Activated T-helper 17 cell treated with anti-CD3 and anti-CD28 coated beads, Interleukin-2, amount 50 U/mL, for 72 hours (primary cell): ENCODE results near the gene TEAD4. TPM values are rescaled to one million over a fixed set of nuclear protein-coding genes. Genes with fewer than 3 reads are reported as not detected.
"Not testable (repeated sequence)": the region's sequence is repeated elsewhere in the genome, so short reads cannot be mapped to it uniquely, and the experiment has no call there.

Experiments used
- ATAC-seq: fragments of 150-1000 bp; cut with Tn5 transposase; replicated peaks from 2 replicates; pipeline ENCODE4 v1.10.0; 2021; ENCODE audit warnings: mild to moderate bottlenecking, moderate library complexity
- H3K27ac Mint-ChIP-seq: one replicate; pipeline ENCODE4 v1.8.0; 2022; ENCODE audit warnings: mixed read lengths
- H3K27me3 Mint-ChIP-seq: one replicate; pipeline ENCODE4 v1.8.0; 2022; ENCODE audit warnings: mixed read lengths
- H3K36me3 Mint-ChIP-seq: one replicate; pipeline ENCODE4 v1.8.0; 2022; ENCODE audit warnings: low read depth, mild to moderate bottlenecking, mixed read lengths
- H3K4me1 Mint-ChIP-seq: one replicate; pipeline ENCODE4 v1.8.0; 2022; ENCODE audit warnings: mixed read lengths
- H3K4me3 Mint-ChIP-seq: one replicate; pipeline ENCODE4 v1.8.0; 2022; ENCODE audit warnings: mild to moderate bottlenecking, mixed read lengths
- H3K9me3 Mint-ChIP-seq: one replicate; pipeline ENCODE4 v1.8.0; 2022; ENCODE audit warnings: mixed read lengths
- total RNA-seq, 2 donors: library from RNA; stranded (reverse); gene quantifications; one replicate each; pipeline ENCODE4 v1.2.3, GENCODE V29; 2022

The TEAD4 gene
- total RNA-seq, 2 donors from 2014 or later: 3.1 to 3.7 TPM

DNA sequence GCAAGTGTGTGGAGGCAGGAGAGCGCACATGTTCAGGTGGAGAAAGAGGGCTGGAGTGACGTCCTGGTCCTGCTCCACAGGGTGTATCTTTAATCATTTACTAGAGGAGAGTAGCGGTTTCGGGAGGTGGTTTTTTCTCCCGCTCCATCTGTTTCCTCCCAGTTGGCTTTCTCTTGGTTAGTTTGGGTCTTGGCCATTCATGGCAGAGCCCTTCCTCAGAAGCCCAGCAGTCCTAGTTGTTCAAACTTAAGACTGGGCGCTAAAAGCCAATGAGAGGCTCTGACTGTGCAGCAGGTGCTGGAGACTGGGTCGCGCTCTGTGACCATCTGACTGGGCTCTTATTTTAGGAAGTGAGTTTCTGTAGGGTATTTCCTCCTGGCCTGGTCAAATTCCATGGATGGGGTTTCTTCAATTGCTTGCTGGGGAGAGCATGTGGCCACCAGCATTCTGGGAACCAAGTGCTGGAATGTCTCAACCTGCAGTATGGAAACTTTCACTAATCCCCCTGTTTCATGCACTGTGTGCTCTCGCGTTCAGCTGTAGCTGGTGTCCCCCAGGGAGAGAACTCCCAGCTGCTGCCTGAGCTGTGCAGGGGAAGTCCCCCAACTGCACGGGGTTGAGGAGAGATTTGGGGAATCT lies 90.5 kb downstream of the TEAD4 start:
- Mint-ChIP-seq H3K9me3 (no peaks in the 10 kb centered on the region), H3K4me1 (no peaks in the 10 kb centered on the region), H3K4me3 (no peak overlapping the region), H3K27ac (no peak overlapping the region), H3K36me3 (no peaks in the 10 kb centered on the region), H3K27me3 (peaks cover 16% of the 10 kb centered on the region)
- no peak for ATAC-seq

DNA sequence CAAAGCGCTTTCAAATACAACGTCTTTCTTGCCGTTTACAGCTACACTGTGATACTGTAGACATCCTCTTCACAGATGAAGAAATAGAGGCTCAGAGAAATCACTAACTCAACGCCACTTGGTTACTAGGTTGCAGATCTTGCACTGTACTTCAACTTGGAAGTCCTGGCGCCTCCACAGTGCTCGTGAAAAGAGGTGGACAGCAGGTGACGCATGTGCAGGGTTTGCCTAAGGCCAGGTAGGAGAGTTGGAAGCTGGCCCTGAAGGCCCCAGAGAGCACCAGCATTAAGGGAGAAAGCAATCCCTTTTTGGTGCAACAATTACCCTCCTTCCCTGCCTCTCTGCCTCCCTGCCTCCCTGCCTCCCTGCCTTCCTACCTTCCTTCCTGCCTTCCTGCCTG lies 95.2 kb downstream of the TEAD4 start:
- no peaks in the 10 kb centered on the region for H3K4me1 Mint-ChIP-seq
- H3K27ac Mint-ChIP-seq: no peak overlapping the region
- no peak for ATAC-seq
- no peak overlapping the region for H3K4me3 Mint-ChIP-seq
- H3K27me3 Mint-ChIP-seq: peaks cover 14% of the 10 kb centered on the region
- no peaks in the 10 kb centered on the region for H3K9me3 Mint-ChIP-seq
- H3K36me3 Mint-ChIP-seq: no peaks in the 10 kb centered on the region

DNA sequence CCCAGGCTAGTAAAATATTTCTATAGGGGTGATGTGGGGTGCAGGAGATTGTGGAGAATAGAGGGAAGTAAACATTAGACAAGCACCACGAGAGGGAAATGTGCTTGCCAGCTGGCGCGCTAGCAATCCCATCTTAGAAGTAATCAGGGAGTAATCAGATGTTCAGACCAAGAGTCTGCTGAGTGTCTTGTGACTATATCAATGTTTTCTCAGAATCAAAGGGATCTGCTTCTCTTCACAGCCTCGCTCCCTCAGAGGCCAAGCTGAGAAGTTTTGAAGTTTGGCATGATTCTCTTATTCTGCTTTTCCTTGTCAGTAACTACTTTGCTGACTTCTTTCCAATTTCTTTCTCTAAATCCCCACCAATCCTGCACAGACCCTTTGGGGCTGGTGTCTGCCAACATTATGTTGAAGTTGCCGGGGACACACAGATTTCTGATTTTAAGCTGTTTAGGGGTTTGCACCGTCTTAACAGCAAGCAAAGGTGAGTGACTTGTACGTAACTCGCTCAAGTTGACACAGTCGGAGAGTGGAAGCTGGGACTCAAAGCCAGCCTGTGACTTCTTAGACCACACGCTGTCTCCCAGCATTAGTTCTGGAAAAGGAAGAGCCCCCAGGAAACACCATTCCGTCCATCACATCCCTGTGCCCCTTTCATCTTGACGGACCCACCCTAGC lies 96.0 kb downstream of the TEAD4 start:
- Mint-ChIP-seq H3K36me3 (no peaks in the 10 kb centered on the region), H3K9me3 (no peaks in the 10 kb centered on the region), H3K4me3 (no peak overlapping the region), H3K27ac (no peak overlapping the region), H3K27me3 (peaks cover 10% of the 10 kb centered on the region), H3K4me1 (no peaks in the 10 kb centered on the region)
- no peak for ATAC-seq

GRCh38 chr12:3055704-3056467 lies 96.7 kb downstream of the TEAD4 start:
- Mint-ChIP-seq H3K4me1 (no peaks in the 10 kb centered on the region), H3K9me3 (no peaks in the 10 kb centered on the region), H3K27ac (no peak overlapping the region), H3K4me3 (no peak overlapping the region), H3K27me3 (peaks cover 14% of the 10 kb centered on the region), H3K36me3 (no peaks in the 10 kb centered on the region)
- no peak for ATAC-seq

DNA sequence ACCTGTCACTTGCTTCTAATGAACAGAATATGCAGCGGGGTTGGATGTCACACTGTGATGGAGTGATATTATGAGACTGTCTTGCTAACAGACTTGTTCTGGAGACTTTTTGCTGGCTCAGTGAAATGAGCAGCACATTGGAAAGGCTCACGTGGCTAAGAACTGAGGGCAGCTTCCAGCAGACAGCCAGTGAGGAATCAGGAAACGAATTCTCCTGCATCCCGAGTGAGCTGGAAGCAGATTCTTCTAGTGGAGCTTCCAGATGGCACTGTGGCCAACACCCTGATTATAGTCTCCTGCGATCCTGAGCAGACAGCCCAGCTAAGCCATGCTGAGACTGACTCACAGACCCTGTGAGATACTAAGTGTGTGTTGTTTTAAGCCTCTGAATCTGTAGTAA lies 101.9 kb downstream of the TEAD4 start:
- H3K4me3 Mint-ChIP-seq: no peak overlapping the region
- H3K27ac Mint-ChIP-seq: no peak overlapping the region
- peaks cover 36% of the 10 kb centered on the region for H3K27me3 Mint-ChIP-seq
- H3K36me3 Mint-ChIP-seq: no peaks in the 10 kb centered on the region
- no peaks in the 10 kb centered on the region for H3K4me1 Mint-ChIP-seq
- H3K9me3 Mint-ChIP-seq: no peaks in the 10 kb centered on the region
- ATAC-seq: no peak

DNA sequence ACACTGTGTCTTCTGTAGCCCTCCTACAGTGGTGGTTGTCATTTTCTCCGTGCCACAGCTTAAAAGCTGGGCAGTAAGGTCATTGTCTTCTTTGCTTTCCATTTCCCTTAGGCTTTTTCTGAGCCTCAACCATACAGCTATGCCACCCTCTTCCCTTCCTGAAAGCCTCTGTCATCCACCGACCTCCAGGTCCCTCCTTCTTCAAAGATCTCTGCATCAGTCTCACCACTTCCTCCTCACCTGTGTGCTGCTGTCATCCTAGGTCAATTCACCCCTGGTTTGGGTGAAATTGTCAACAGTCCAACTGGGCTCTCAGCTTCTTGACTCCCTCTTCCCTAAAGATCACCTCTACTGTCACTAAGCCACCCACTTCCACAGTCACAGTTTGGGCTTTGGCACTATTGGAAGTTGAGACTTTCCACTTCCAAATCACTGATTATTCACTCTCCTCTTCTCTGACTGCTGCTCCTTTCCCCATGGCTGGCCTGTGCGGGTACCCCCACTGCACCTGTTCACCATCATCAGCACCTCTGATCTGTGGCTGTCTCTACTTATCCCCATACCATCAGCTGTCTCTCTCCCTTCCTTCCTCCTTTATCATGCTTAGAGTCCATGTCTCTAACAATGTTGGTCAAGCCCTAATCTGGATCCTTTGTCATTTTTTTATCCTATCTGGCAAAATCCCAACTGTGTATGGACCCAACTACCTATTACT lies 102.5 kb downstream of the TEAD4 start:
- H3K27me3 Mint-ChIP-seq: peaks cover 36% of the 10 kb centered on the region

GRCh38 chr12:3065300-3065699 lies 106.1 kb downstream of the TEAD4 start:
- ATAC-seq: no peak
- no peak overlapping the region for H3K27ac Mint-ChIP-seq
- no peaks in the 10 kb centered on the region for H3K36me3 Mint-ChIP-seq
- H3K27me3 Mint-ChIP-seq: peaks cover 39% of the 10 kb centered on the region
- no peaks in the 10 kb centered on the region for H3K4me1 Mint-ChIP-seq
- no peak overlapping the region for H3K4me3 Mint-ChIP-seq
- H3K9me3 Mint-ChIP-seq: no peaks in the 10 kb centered on the region

More for the DNA sequence above, 102.5 kb downstream of the TEAD4 start:
- no peak overlapping the region for H3K4me3 Mint-ChIP-seq
- H3K9me3 Mint-ChIP-seq: no peaks in the 10 kb centered on the region
- ATAC-seq: no peak
- no peaks in the 10 kb centered on the region for H3K4me1 Mint-ChIP-seq
- no peak overlapping the region for H3K27ac Mint-ChIP-seq
- no peaks in the 10 kb centered on the region for H3K36me3 Mint-ChIP-seq

DNA sequence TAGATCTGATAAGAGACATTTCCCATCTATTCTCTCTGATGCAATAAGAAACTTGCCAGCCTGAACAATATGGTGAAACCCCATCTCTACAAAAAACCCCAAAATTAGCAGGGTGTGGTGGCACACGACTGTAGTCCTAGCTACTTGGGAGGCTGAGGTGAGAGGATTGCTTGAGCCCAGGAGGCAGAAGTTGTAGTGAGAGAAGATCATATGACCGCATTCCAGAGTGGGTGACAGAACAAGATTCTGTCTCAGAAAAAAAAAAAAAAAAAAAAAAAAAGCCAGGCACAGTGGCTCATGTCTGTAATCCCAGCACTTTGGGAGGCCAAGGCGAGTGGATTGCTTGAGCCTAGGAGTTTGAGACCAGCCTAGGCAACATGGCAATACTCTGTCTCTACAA lies 106.6 kb downstream of the TEAD4 start:
- not testable (repeated sequence) for H3K4me1 Mint-ChIP-seq, H3K36me3 Mint-ChIP-seq, ATAC-seq, H3K9me3 Mint-ChIP-seq, H3K4me3 Mint-ChIP-seq, H3K27ac Mint-ChIP-seq
- H3K27me3 Mint-ChIP-seq: peaks cover 36% of the 10 kb centered on the region

GRCh38 chr12:3069714-3070113 lies 110.5 kb downstream of the TEAD4 start:
- Mint-ChIP-seq H3K9me3 (no peaks in the 10 kb centered on the region), H3K36me3 (no peaks in the 10 kb centered on the region), H3K27me3 (peaks cover 7% of the 10 kb centered on the region), H3K27ac (no peak overlapping the region), H3K4me3 (no peak overlapping the region), H3K4me1 (no peaks in the 10 kb centered on the region)
- ATAC-seq: no peak

DNA sequence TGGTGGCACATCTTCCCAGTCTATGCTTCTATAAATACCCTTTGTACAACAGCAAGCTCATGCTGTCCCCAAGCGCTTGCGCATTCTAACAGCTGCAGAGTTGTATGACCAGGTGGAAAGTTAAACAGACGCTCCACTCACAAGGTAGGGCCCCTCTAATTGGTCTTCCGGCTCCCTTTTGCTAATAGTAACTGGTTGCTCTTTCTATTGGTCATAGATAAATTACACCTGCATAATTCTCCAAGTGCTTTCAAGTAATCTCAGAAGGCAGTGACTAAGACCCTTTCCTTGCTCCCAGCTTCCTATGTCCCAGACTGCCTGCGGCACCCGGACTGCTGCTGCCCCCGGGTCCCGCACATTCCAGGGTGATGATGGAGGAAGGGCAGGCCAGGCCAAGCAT lies 111.9 kb downstream of the TEAD4 start:
- Mint-ChIP-seq H3K36me3 (no peaks in the 10 kb centered on the region), H3K27ac (no peak overlapping the region), H3K4me1 (no peaks in the 10 kb centered on the region), H3K27me3 (peaks cover 7% of the 10 kb centered on the region), H3K9me3 (no peaks in the 10 kb centered on the region), H3K4me3 (no peak overlapping the region)
- no peak for ATAC-seq

DNA sequence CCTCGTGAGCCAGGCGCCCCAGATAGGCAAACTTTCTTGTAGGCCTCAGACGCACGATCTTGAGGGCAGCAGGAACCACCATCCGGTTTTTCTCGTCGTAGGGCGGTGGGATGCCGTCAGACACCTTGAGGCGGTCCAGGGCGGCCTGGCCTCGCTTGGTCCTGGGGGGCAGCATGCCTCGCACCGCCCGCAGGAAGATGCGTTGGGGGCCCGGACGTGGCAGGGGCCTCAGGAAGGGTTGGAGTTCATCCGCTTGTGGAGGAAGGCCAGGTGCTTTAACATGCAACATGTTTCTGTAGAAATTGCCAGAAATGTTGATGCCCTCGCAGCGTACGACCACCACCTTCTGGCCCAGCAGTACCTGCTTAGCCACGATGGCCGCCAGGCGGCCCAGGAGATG lies 112.5 kb downstream of the TEAD4 start:
- H3K27ac Mint-ChIP-seq: no peak overlapping the region
- peaks cover 7% of the 10 kb centered on the region for H3K27me3 Mint-ChIP-seq
- H3K36me3 Mint-ChIP-seq: no peaks in the 10 kb centered on the region
- no peaks in the 10 kb centered on the region for H3K9me3 Mint-ChIP-seq
- H3K4me3 Mint-ChIP-seq: no peak overlapping the region
- ATAC-seq: no peak
- no peaks in the 10 kb centered on the region for H3K4me1 Mint-ChIP-seq

- no peak overlapping the region for H3K4me3 Mint-ChIP-seq
- ATAC-seq: peak; percentile 60
- peaks cover 4% of the 10 kb centered on the region for H3K27me3 Mint-ChIP-seq
- no peaks in the 10 kb centered on the region for H3K4me1 Mint-ChIP-seq
- H3K9me3 Mint-ChIP-seq: no peaks in the 10 kb centered on the region
- H3K27ac Mint-ChIP-seq: no peak overlapping the region
- no peaks in the 10 kb centered on the region for H3K36me3 Mint-ChIP-seq
Observed at GRCh38 chr12:3073438-3074250, 114.4 kb downstream of the TEAD4 start.

DNA sequence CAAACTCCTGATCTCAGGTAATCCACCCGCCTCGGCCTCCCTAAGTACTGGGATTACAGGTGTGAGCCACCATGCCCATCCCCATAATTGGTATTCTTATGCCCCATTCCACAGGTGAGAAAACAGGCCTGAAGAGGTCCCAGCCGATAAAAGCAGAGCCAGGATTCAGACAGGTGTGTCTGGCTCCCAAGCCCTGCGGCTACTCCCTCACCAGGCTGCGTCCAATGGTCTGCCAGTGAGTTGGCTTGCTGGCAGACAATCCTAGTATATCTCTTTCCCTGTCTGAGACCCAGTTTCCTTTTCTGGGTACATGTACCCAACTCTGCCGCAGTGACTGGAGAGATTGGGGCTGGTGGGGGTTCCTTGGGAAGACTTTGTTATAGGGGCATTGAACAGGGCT lies 116.1 kb downstream of the TEAD4 start:
- no peak overlapping the region for H3K27ac Mint-ChIP-seq
- H3K27me3 Mint-ChIP-seq: peaks cover 4% of the 10 kb centered on the region
- H3K4me1 Mint-ChIP-seq: no peaks in the 10 kb centered on the region
- H3K36me3 Mint-ChIP-seq: no peaks in the 10 kb centered on the region
- H3K9me3 Mint-ChIP-seq: no peaks in the 10 kb centered on the region
- H3K4me3 Mint-ChIP-seq: peak overlapping the region; percentile 65
- no peak for ATAC-seq
